Activated CD4-positive, alpha-beta T cell treated with anti-CD3 and anti-CD28 coated beads for 48 hours (primary cell): ENCODE measurements around the gene STING1.
A peak's percentile ranks its signal among the peaks of the same experiment; 100 is the strongest.
"Not testable (repeated sequence)": the region's sequence is repeated elsewhere in the genome, so short reads cannot be mapped to it uniquely, and the experiment has no call there.

Experiments used
- DNase-seq: peaks from one replicate; pipeline ENCODE4 v3.0.0-alpha.2; 2020

Gene STING1

GRCh38 chr5:139482050-139482889 lies at the start of gene STING1:
STING1 (minus strand) TSS chr5:139482758; CDS start chr5:139481704, 1,054 bp downstream.
- DNase-seq, result peak; percentile 77

GRCh38 chr5:139531772-139532169 lies 49.2 kb upstream of the STING1 start:
- no peak for DNase-seq

- not testable (repeated sequence) for DNase-seq
Measured at GRCh38 chr5:139530079-139530478, 47.5 kb upstream of the STING1 start.

GRCh38 chr5:139528695-139529094 lies 46.1 kb upstream of the STING1 start:
- not testable (repeated sequence) for DNase-seq

- DNase-seq, result not testable (repeated sequence)
Measured at GRCh38 chr5:139527896-139528467, 45.4 kb upstream of the STING1 start.

GRCh38 chr5:139527090-139527470 lies 44.5 kb upstream of the STING1 start:
- DNase-seq, result not testable (repeated sequence)

- DNase-seq, result not testable (repeated sequence)
Measured at GRCh38 chr5:139526309-139527089, 43.9 kb upstream of the STING1 start.

- not testable (repeated sequence) for DNase-seq
Measured at GRCh38 chr5:139525586-139526308, 43.2 kb upstream of the STING1 start.

GRCh38 chr5:139524940-139525585 lies 42.5 kb upstream of the STING1 start:
- no peak for DNase-seq

GRCh38 chr5:139524446-139524845 lies 41.9 kb upstream of the STING1 start:
- no peak for DNase-seq

- DNase-seq, result no peak
Measured at GRCh38 chr5:139523635-139524445, 41.3 kb upstream of the STING1 start.

GRCh38 chr5:139517683-139518564 lies 35.4 kb upstream of the STING1 start:
- peak; percentile 93 for DNase-seq

GRCh38 chr5:139514486-139514856 lies 31.9 kb upstream of the STING1 start:
- DNase-seq, result peak; percentile 48

GRCh38 chr5:139513852-139514485 lies 31.4 kb upstream of the STING1 start:
- DNase-seq, result no peak

GRCh38 chr5:139513434-139513833 lies 30.9 kb upstream of the STING1 start:
- DNase-seq, result peak; percentile 84

- DNase-seq, result no peak
Measured at GRCh38 chr5:139512786-139513390, 30.3 kb upstream of the STING1 start.

- not testable (repeated sequence) for DNase-seq
Measured at GRCh38 chr5:139504722-139505121, 22.2 kb upstream of the STING1 start.

- DNase-seq, result not testable (repeated sequence)
Measured at GRCh38 chr5:139503879-139504278, 21.3 kb upstream of the STING1 start.
